SK-N-SH treated with all-trans-retinoic acid at 6 μM for 48 hours (cell line): Measurements from ENCODE around the gene DGKI.

Experiments
- ATAC-seq: fragments of 200-7000 bp; cut with Tn5 transposase; 3 replicates; pipeline ENCODE4 v1.9.1; 2020; ENCODE audit warnings: mild to moderate bottlenecking, moderate library complexity
- ARNTL ChIP-seq: fragments of 450-650 bp; formaldehyde crosslinking; IDR thresholded peaks from 2 replicates; pipeline ENCODE4 v1.5.0; 2020; ENCODE audit warnings: low read depth, mild to moderate bottlenecking, moderate library complexity, borderline replicate concordance
- CREB5 ChIP-seq: fragments of 250-450 bp; sonication (Bioruptor Pico); IDR thresholded peaks from 2 replicates; pipeline ENCODE4 v1.5.1; 2020; ENCODE audit warnings: low read depth, mild to moderate bottlenecking, moderate library complexity
- CSDC2 ChIP-seq: fragments of 250-450 bp; sonication (Bioruptor Pico); IDR thresholded peaks from 2 replicates; pipeline ENCODE4 v1.5.0; 2020; ENCODE audit warnings: mild to moderate bottlenecking, moderate library complexity
- CSRNP3 ChIP-seq: fragments of 250-450 bp; sonication (Bioruptor Pico); IDR thresholded peaks from 2 replicates; pipeline ENCODE4 v1.5.1; 2021; ENCODE audit warnings: mild to moderate bottlenecking, moderate library complexity
- ESRRG ChIP-seq: fragments of 250-450 bp; sonication (Bioruptor Pico); IDR thresholded peaks from 2 replicates; pipeline ENCODE4 v1.6.1; 2021; ENCODE audit warnings: mild to moderate bottlenecking
- ISL1 ChIP-seq: fragments of 250-450 bp; sonication (Bioruptor Pico); IDR thresholded peaks from 2 replicates; pipeline ENCODE4 v2.1.2; 2022; ENCODE audit warnings: mild to moderate bottlenecking, moderate library complexity
- PATZ1 ChIP-seq: fragments of 250-450 bp; sonication (Bioruptor Pico); IDR thresholded peaks from 2 replicates; pipeline ENCODE4 v1.8.0; 2020; ENCODE audit warnings: mild to moderate bottlenecking, moderate library complexity, borderline replicate concordance
- PPARA ChIP-seq: fragments of 250-450 bp; sonication (Bioruptor Pico); IDR thresholded peaks from 2 replicates; pipeline ENCODE4 v1.5.0; 2020; ENCODE audit warnings: mild to moderate bottlenecking, borderline replicate concordance
- RARB ChIP-seq: fragments of 250-450 bp; sonication (Bioruptor Pico); IDR thresholded peaks from 2 replicates; pipeline ENCODE4 v1.8.0; 2021; ENCODE audit warnings: mild to moderate bottlenecking, moderate library complexity
- TCF4 ChIP-seq: fragments of 250-450 bp; sonication (Bioruptor Pico); IDR thresholded peaks from 2 replicates; pipeline ENCODE4 v1.8.0; 2021; ENCODE audit warnings: mild to moderate bottlenecking, moderate library complexity, borderline replicate concordance
- TOX ChIP-seq: fragments of 250-450 bp; sonication (Bioruptor Pico); IDR thresholded peaks from 2 replicates; pipeline ENCODE4 v1.8.0; 2021; ENCODE audit warnings: mild to moderate bottlenecking, moderate library complexity, borderline replicate concordance
- ZFP3 ChIP-seq: fragments of 250-450 bp; sonication (Bioruptor Pico); IDR thresholded peaks from 2 replicates; pipeline ENCODE4 v1.5.0; 2020; ENCODE audit warnings: mild to moderate bottlenecking, moderate library complexity
- ZFP30 ChIP-seq: fragments of 450-650 bp; formaldehyde crosslinking; IDR thresholded peaks from 2 replicates; pipeline ENCODE4 v1.5.0; 2022; ENCODE audit warnings: mild to moderate bottlenecking, moderate library complexity
- ZNF565 ChIP-seq: fragments of 450-650 bp; formaldehyde crosslinking; conservative IDR thresholded peaks from 2 replicates; pipeline ENCODE4 v1.5.0; 2020; ENCODE audit warnings: low read depth, mild to moderate bottlenecking, moderate library complexity
- ZNF70 ChIP-seq: fragments of 450-650 bp; formaldehyde crosslinking; IDR thresholded peaks from 2 replicates; pipeline ENCODE4 v1.5.0; 2020; ENCODE audit warnings: mild to moderate bottlenecking, moderate library complexity
- ZNF8 ChIP-seq: fragments of 450-650 bp; formaldehyde crosslinking; IDR thresholded peaks from 2 replicates; pipeline ENCODE4 v1.5.0; 2020; ENCODE audit warnings: mild to moderate bottlenecking, moderate library complexity
- TF ChIP-seq, protein P1 (sequence below): fragments of 250-450 bp; sonication (Bioruptor Pico); IDR thresholded peaks from 2 replicates; pipeline ENCODE4 v1.5.0; 2020; ENCODE audit warnings: mild to moderate bottlenecking, moderate library complexity
- TF ChIP-seq, protein P2 (sequence below): fragments of 250-450 bp; sonication (Bioruptor Pico); IDR thresholded peaks from 2 replicates; pipeline ENCODE4 v1.8.0; 2021; ENCODE audit warnings: low read depth, mild to moderate bottlenecking, moderate library complexity, borderline replicate concordance

The DGKI gene

DNA sequence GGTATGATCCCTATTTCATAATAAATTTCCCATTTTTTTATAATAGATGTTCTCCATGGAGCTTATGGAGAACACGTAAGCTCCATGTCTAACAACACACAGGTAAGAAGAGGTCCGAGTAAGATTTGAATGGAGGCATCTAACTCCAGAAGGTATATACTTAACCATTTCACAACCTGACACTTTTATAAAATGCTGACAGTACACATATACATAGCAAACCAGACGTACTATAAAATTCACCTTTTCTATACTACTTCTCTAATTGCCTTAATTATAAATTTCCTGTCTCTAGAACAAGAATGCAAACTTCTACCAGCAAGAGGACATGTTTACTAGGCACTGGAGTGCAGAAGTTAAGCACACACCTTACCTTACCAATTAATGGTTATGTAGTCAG is 151.3 kb downstream of the DGKI start:
- TF ChIP-seq ZNF565 (CRISPR knock-in tag): no peak
- TF ChIP-seq CREB5 (CRISPR knock-in tag): no peak
- TF ChIP-seq CSDC2 (CRISPR knock-in tag): no peak
- TF ChIP-seq CSRNP3: no peak
- no peak for TF ChIP-seq PPARA (CRISPR knock-in tag)
- no peak for TF ChIP-seq ZFP30
- no peak for TF ChIP-seq ESRRG (CRISPR knock-in tag)
- TF ChIP-seq TOX: no peak
- no peak for TF ChIP-seq ARNTL
- TF ChIP-seq, protein P1, sequence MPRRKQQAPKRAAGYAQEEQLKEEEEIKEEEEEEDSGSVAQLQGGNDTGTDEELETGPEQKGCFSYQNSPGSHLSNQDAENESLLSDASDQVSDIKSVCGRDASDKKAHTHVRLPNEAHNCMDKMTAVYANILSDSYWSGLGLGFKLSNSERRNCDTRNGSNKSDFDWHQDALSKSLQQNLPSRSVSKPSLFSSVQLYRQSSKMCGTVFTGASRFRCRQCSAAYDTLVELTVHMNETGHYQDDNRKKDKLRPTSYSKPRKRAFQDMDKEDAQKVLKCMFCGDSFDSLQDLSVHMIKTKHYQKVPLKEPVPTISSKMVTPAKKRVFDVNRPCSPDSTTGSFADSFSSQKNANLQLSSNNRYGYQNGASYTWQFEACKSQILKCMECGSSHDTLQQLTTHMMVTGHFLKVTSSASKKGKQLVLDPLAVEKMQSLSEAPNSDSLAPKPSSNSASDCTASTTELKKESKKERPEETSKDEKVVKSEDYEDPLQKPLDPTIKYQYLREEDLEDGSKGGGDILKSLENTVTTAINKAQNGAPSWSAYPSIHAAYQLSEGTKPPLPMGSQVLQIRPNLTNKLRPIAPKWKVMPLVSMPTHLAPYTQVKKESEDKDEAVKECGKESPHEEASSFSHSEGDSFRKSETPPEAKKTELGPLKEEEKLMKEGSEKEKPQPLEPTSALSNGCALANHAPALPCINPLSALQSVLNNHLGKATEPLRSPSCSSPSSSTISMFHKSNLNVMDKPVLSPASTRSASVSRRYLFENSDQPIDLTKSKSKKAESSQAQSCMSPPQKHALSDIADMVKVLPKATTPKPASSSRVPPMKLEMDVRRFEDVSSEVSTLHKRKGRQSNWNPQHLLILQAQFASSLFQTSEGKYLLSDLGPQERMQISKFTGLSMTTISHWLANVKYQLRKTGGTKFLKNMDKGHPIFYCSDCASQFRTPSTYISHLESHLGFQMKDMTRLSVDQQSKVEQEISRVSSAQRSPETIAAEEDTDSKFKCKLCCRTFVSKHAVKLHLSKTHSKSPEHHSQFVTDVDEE (CRISPR knock-in tag): no peak
- no peak for TF ChIP-seq ZNF70 (CRISPR knock-in tag)
- no peak for TF ChIP-seq ZFP3 (CRISPR knock-in tag)
- no peak for TF ChIP-seq ZNF8 (CRISPR knock-in tag)
- TF ChIP-seq PATZ1 (CRISPR knock-in tag): no peak
- no peak for TF ChIP-seq RARB
- TF ChIP-seq TCF4: no peak
- TF ChIP-seq, all 23 proteins: peak for 0
- no peak for ATAC-seq

GRCh38 chr7:137694405-137694804 is 152.4 kb downstream of the DGKI start:
- ATAC-seq: no peak
- TF ChIP-seq, protein P1 (CRISPR knock-in tag): no peak
- TF ChIP-seq, protein P2, sequence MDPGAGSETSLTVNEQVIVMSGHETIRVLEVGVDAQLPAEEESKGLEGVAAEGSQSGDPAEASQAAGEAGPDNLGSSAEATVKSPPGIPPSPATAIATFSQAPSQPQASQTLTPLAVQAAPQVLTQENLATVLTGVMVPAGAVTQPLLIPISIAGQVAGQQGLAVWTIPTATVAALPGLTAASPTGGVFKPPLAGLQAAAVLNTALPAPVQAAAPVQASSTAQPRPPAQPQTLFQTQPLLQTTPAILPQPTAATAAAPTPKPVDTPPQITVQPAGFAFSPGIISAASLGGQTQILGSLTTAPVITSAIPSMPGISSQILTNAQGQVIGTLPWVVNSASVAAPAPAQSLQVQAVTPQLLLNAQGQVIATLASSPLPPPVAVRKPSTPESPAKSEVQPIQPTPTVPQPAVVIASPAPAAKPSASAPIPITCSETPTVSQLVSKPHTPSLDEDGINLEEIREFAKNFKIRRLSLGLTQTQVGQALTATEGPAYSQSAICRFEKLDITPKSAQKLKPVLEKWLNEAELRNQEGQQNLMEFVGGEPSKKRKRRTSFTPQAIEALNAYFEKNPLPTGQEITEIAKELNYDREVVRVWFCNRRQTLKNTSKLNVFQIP (CRISPR knock-in tag): no peak
- TF ChIP-seq ISL1 (no peak), CSRNP3 (no peak), ZNF565 (CRISPR knock-in tag) (no peak)
